HG03378 (cell line): ENCODE measurements around the gene RREB1.
A peak's percentile ranks its signal among the peaks of the same experiment; 100 is the strongest.

Source experiments
- ATAC-seq: cut with Tn5 transposase; IDR thresholded peaks from one replicate; pipeline ENCODE4 v1.9.1; 2021; ENCODE audit warnings: mild to moderate bottlenecking, moderate library complexity; ENCODE audit not compliant: unreplicated experiment

Gene RREB1

DNA sequence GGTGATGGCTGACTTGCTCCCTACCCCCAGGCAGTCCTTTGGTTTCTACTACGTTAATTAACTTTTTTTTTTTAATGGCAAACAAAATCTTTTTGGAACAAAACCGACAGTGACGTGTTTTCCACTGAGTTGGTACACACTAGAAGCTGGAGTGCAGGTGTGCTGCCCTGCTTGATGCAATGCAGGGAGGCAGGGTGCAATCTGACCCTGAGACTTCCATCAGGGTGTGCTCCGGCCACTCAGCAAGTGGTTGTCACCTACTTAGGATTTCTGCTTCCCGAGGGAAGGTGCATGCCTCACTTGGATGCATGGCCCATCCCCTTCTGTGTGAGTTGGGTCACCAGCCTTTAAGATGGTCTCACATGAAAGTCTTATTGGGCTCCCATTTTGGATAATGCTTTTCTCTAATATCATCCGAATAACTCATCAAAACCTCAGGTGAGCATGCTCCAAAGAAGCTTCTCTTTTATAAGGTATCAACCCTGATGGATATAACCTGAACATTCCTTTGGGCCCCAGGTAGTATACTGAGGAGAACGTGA lies 14.0 kb downstream of the RREB1 start:
- ATAC-seq: no peak

- no peak for ATAC-seq
Observed at GRCh38 chr6:7122684-7123083, 14.9 kb downstream of the RREB1 start.

- no peak for ATAC-seq
Observed at GRCh38 chr6:7124114-7124513, 16.4 kb downstream of the RREB1 start.

DNA sequence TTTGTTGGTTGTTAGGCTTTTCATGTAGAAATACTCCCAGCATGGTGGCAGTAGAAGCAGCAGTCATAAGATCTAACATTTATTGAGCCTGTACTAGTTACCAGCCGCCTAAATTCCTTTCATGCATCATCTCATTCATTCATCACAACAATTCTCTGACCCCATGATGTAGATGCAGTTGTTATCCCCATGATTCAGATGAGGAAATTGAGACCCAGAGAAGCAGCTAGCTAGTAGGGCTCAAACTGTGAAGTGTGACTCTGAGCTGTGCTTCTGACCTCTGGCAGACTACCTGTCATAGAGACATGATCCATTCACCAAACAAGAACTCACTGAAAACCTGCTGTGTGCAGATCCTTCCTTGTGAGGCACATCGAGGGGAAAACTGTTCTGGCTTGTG lies 16.9 kb downstream of the RREB1 start:
- no peak for ATAC-seq

GRCh38 chr6:7125290-7125689 lies 17.5 kb downstream of the RREB1 start:
- no peak for ATAC-seq

DNA sequence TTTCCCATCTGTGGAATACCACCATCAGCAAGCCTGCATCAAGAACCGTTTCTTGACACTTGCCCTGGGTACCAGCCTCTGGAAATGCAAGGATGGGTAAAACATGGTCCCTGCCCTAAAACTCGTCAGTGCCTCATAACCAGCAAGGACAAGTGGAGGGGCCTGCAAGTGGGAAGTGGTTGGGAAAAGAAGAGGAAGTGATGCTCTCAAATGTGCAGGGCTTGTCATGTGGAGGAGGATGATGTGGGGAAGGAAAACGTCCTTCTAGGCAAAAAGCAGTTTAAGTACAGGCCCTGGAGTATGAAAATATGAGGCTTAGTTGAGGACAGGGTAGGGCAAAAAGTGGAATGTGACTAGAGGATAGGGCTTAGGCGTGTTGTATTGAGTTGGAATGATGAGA lies 19.0 kb downstream of the RREB1 start:
- no peak for ATAC-seq

- no peak for ATAC-seq
Observed at GRCh38 chr6:7127680-7128079, 19.9 kb downstream of the RREB1 start.

- no peak for ATAC-seq
Observed at GRCh38 chr6:7129360-7129759, 21.6 kb downstream of the RREB1 start.

DNA sequence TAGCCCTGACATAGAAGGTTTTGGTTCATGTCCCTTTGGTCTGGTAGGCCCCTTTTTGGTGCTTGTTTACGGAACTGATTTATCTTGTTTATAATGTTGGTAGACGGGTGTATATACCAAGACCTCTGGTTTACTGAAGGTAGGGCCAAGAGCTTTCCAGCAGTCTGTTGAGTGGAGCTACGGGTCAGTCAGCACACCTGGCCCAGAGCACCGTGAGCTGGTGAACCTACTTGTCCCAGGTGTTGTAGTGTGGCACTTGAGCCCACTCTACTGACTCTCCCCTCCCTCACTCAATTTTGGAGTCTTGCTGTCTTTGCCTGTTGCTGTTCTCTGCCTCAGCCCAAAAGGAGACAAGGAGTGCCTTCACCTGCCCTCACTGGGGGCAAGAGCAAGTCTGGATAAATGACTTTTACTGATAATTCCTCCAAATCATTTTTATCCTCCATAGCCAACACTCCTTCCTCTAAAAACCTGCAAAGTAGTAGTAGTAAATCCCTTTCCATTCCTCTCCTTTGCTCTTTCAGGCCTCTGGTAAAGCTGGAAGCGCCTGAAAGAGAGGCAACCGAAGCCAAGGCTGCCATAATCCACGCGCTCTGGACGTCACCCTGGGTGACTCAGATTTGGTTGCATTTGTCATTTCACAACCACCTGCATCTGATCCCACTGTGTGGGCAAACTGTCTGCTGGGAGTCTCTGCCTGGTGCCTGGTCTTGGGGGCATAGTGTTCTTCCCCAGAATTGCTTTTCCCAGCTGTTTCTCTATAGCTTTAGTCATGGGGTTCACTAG lies 22.2 kb downstream of the RREB1 start:
- ATAC-seq: no peak

- no peak for ATAC-seq
Observed at GRCh38 chr6:7131390-7131789, 23.6 kb downstream of the RREB1 start.

GRCh38 chr6:7132398-7133035 lies 24.8 kb downstream of the RREB1 start:
- no peak for ATAC-seq

GRCh38 chr6:7134999-7135745 lies 27.4 kb downstream of the RREB1 start:
- ATAC-seq: no peak

- ATAC-seq: no peak
Observed at GRCh38 chr6:7135755-7136154, 28.0 kb downstream of the RREB1 start.

GRCh38 chr6:7136859-7137334 lies 29.1 kb downstream of the RREB1 start:
- peak; percentile 43 for ATAC-seq

DNA sequence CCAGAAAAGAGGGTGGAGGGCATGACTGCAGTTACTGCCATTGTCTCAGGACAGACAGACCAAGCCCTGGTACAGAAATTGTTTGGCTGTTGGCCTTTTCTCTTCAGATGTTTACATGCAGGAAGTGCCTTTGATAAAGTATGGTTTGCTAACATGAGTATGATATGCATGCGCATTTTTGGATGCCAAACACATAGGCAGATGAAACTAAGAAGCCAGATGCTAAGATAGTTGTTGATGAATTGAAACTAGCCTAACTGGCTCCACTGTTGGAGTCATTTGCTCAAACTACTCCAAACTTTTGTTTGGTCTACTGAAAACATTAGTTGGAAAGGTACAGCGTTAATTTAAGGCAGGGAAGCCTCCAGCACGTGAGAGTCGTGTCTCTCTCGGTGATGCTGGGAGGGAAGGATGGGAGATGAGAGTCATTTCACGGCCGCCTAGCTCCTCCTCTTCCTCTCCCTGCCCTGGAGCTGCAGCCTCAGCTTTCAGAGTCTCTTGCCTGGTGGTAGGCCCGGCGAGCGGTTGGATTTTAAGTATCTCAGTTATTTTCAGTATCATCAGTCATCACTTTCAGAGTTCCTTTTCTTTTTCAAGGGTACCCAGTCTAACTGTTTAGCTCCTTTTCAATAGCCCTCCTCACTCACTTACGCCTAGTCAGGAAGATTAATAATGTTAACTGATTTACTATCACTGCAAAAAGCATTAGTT lies 29.7 kb downstream of the RREB1 start:
- ATAC-seq: peak; percentile 35

DNA sequence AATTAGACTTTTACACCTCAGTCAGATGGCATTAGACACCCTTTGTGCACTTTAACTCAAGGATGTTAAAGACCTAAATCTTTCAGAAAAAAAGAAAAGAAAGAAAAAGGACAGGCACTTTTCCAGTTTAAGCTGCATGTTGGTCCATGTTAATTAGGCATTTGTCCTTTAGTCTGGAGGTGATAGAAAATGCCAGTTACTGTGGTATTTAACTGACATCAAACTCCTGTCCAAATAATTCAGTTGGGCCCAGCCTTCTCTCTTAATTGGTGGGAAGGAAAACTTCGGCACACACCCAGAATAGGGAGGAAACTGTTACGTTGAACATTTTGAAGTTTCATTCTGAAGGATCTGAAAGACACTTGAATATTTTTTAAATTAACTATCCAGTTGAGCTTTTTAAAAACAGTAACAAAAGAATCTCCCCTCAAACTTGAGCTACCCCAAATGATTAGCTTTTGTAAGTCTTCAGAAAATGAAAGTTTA lies 30.3 kb downstream of the RREB1 start:
- no peak for ATAC-seq

GRCh38 chr6:7138921-7139358 lies 31.2 kb downstream of the RREB1 start:
- ATAC-seq: no peak

- ATAC-seq: no peak
Observed at GRCh38 chr6:7139835-7140470, 32.2 kb downstream of the RREB1 start.

- ATAC-seq: peak; percentile 31
Observed at GRCh38 chr6:7140631-7141378, 33.0 kb downstream of the RREB1 start.
